GM23338 (cell line): Measurements from ENCODE around the gene ZNG1C. TPM values are rescaled to one million over a fixed set of nuclear protein-coding genes. Genes with fewer than 3 reads are reported as not detected.
"Not testable (repeated sequence)": the region's sequence is repeated elsewhere in the genome, so short reads cannot be mapped to it uniquely, and the experiment has no call there.

Experiments
- ATAC-seq: fragments of 200-7000 bp; cut with Tn5 transposase; 3 replicates; pipeline ENCODE4 v1.9.1; 2020
- DNase-seq: peaks from one replicate; pipeline ENCODE4 v3.0.0-alpha.2; 2015; ENCODE audit warnings: low spot score
- H2AFZ ChIP-seq: fragments of 200-600 bp; sonication (generic); 2 replicates; pipeline ENCODE4 v1.8.0; 2016; ENCODE audit warnings: antibody characterized with exemption, mild to moderate bottlenecking, moderate library complexity
- H3F3A ChIP-seq: fragments of 200-600 bp; sonication (generic); replicated peaks from 2 replicates; pipeline ENCODE4 v1.8.0; 2017; ENCODE audit warnings: antibody characterized with exemption, mixed run types, low read depth
- H3K27ac ChIP-seq: fragments of 200-600 bp; sonication (generic); 2 replicates; pipeline ENCODE4 v1.6.1; 2016; ENCODE audit warnings: low read depth
- H3K27me3 ChIP-seq: fragments of 200-600 bp; sonication (generic); 2 replicates; pipeline ENCODE4 v1.8.0; 2016; ENCODE audit warnings: mild to moderate bottlenecking, mixed run types, moderate library complexity; ENCODE audit not compliant: insufficient read depth
- H3K36me3 ChIP-seq: fragments of 200-600 bp; sonication (generic); 2 replicates; pipeline ENCODE4 v1.8.0; 2016; ENCODE audit warnings: mild to moderate bottlenecking; ENCODE audit not compliant: insufficient read depth
- H3K4me1 ChIP-seq: fragments of 200-600 bp; sonication (generic); 2 replicates; pipeline ENCODE4 v1.8.0; 2016; ENCODE audit warnings: mild to moderate bottlenecking, moderate library complexity; ENCODE audit not compliant: insufficient read depth
- H3K4me2 ChIP-seq: fragments of 200-600 bp; sonication (generic); 2 replicates; pipeline ENCODE4 v1.7.1; 2017; ENCODE audit warnings: mixed run types
- H3K4me3 ChIP-seq: fragments of 200-600 bp; sonication (generic); 2 replicates; pipeline ENCODE4 v1.6.1; 2016; ENCODE audit warnings: mixed run types
- H3K79me2 ChIP-seq: fragments of 200-600 bp; sonication (generic); replicated peaks from 2 replicates; pipeline ENCODE4 v1.8.0; 2017; ENCODE audit warnings: mild to moderate bottlenecking; ENCODE audit not compliant: insufficient read depth
- H3K9me2 ChIP-seq: fragments of 200-600 bp; sonication (generic); 2 replicates; pipeline ENCODE4 v1.8.0; 2017; ENCODE audit not compliant: insufficient read depth
- H4K20me1 ChIP-seq: fragments of 200-600 bp; sonication (generic); replicated peaks from 2 replicates; pipeline ENCODE4 v1.8.0; 2017; ENCODE audit warnings: mild to moderate bottlenecking; ENCODE audit not compliant: insufficient read depth
- H3K27ac Mint-ChIP-seq: 2 replicates; pipeline ENCODE4 v1.8.0; 2020; ENCODE audit warnings: inconsistent platforms, mild to moderate bottlenecking, moderate library complexity, mixed read lengths
- H3K27me3 Mint-ChIP-seq: 3 replicates; pipeline ENCODE4 v1.8.0; 2022; ENCODE audit warnings: low read depth, mild to moderate bottlenecking, moderate library complexity, mixed read lengths, inconsistent platforms; ENCODE audit not compliant: insufficient read depth, poor library complexity
- H3K36me3 Mint-ChIP-seq: 3 replicates; pipeline ENCODE4 v1.8.0; 2021; ENCODE audit warnings: low read depth, mild to moderate bottlenecking, inconsistent platforms, moderate library complexity, mixed read lengths
- H3K4me1 Mint-ChIP-seq: 3 replicates; pipeline ENCODE4 v1.8.0; 2020; ENCODE audit warnings: mild to moderate bottlenecking, inconsistent platforms, mixed read lengths
- H3K4me3 Mint-ChIP-seq: 3 replicates; pipeline ENCODE4 v1.8.0; 2021; ENCODE audit warnings: moderate library complexity, mild to moderate bottlenecking, inconsistent platforms, mixed read lengths
- H3K9me3 Mint-ChIP-seq: 3 replicates; pipeline ENCODE4 v1.8.0; 2020; ENCODE audit warnings: moderate library complexity, mild to moderate bottlenecking, inconsistent platforms, mixed read lengths
- EZH2 ChIP-seq: fragments of 200-600 bp; sonication (generic); IDR thresholded peaks from one replicate; pipeline ENCODE4 v1.8.0; 2017; ENCODE audit warnings: antibody characterized with exemption, mild to moderate bottlenecking, low read depth; ENCODE audit not compliant: unreplicated experiment
- EZH2phosphoT487 ChIP-seq: fragments of 200-600 bp; sonication (generic); IDR thresholded peaks from one replicate; pipeline ENCODE4 v1.8.1; 2018; ENCODE audit warnings: antibody characterized with exemption; ENCODE audit not compliant: unreplicated experiment
- polyA plus RNA-seq: library from polyadenylated mRNA; unstranded; fragments of >200 nt; fragmentation: Nextera tagmentation; extraction: Ambion mirVana; gene quantifications from 2 replicates; pipeline ENCODE4 v1.2.1, GENCODE V29; 2016
- total RNA-seq: library from RNA; depleted of rRNA; stranded (reverse); fragments of >200 nt; shearing (Covaris generic); gene quantifications from 2 replicates; pipeline ENCODE4 v1.2.3, GENCODE V29; 2014

The ZNG1C gene
- total and polyA plus RNA-seq, 2 experiments from 2014 or later, result 23.4 to 49.5 TPM

DNA sequence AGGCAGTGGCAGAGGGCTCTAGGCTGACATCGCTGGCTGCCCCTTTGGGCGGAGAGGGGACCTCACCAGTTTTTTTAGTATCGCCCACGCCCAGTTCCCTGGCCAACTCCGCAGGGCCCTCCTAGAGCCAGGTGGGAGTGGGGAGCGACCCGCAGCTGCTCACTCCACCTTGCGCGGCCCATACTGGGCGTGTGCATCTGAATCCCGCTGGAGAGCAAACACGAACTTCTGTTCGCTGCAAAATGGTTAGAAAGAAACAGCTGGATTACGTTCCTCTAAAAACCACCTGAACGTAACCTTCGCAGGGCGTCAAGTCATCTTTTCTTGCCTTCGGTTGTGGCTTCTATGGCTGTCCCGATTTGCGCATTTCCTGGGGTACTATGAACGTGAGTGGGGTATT lies 62.4 kb downstream of the ZNG1C start:
- not testable (repeated sequence) for H3K9me2 ChIP-seq, H3K4me3 ChIP-seq, H3K4me1 Mint-ChIP-seq, H2AFZ ChIP-seq, H3K4me1 ChIP-seq, H3K27ac ChIP-seq, H3K79me2 ChIP-seq, H3K9me3 Mint-ChIP-seq, ATAC-seq, DNase-seq, H3K4me2 ChIP-seq, H3F3A ChIP-seq, H3K4me3 Mint-ChIP-seq, H3K36me3 ChIP-seq, H3K36me3 Mint-ChIP-seq, H3K27ac Mint-ChIP-seq, H4K20me1 ChIP-seq
- TF ChIP-seq EZH2phosphoT487 (peak; percentile 78), EZH2 (peak; percentile 89)
- peaks cover 43% of the 10 kb centered on the region for H3K27me3 ChIP-seq
- peaks cover 20% of the 10 kb centered on the region for H3K27me3 Mint-ChIP-seq

DNA sequence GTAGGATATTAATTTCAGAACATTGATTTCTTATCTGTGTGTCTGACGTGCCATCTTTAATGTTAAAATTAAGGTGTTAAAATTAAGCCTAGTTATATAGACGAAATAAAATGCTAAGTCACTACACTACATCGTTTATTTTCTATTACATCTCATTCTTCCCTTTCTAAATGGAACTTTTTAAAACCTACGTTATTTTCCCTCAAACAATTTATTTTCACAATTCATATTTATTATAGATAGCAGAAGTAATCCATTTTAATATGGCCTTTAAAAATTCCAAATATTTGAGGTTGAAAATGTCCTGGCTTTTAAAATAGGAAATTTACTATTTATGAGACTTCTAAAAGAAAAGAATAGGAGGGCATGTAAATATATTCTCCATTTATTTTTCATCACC lies 63.0 kb downstream of the ZNG1C start:
- ATAC-seq, H3K9me2 ChIP-seq, H3K4me2 ChIP-seq, H3K36me3 ChIP-seq, H3K79me2 ChIP-seq, H3K4me3 Mint-ChIP-seq, H3K36me3 Mint-ChIP-seq, DNase-seq, H3K4me1 Mint-ChIP-seq, H3K4me3 ChIP-seq, H4K20me1 ChIP-seq, H3K9me3 Mint-ChIP-seq, H2AFZ ChIP-seq, H3F3A ChIP-seq, H3K27ac Mint-ChIP-seq, H3K27ac ChIP-seq, H3K4me1 ChIP-seq: not testable (repeated sequence)
- peaks cover 43% of the 10 kb centered on the region for H3K27me3 ChIP-seq
- peak; percentile 62 for TF ChIP-seq EZH2
- peaks cover 20% of the 10 kb centered on the region for H3K27me3 Mint-ChIP-seq

DNA sequence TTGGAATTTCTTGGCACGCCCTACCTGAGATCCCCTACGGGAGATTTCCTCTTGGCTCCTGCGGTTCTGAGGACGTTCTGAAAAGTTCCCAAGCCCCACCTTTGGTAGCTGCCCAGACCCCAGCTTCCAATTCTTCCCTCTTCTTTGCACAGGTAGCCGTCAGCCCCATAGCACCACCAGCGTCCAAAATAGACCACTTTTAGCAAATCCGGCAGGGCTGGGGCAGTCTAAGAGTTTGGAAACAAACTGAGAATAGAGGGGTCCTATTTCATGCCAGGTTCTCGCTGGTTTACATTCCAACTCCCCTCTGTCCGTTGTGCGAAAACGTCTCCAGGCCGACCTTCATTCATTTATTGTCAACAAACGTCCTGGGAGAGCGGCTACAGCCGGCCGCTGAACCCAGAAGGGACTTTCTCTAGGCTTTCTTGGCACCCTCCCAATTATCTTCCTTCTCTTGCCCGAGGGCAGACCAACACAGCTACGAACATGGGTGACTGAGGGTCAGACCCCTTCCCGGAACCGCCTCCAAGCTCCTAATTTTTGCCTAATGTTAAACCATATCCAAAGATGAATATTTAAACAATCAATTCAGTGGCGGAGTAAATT lies 64.0 kb downstream of the ZNG1C start:
- not testable (repeated sequence) for H4K20me1 ChIP-seq, H3K4me3 ChIP-seq, H3K4me3 Mint-ChIP-seq, H3K4me1 Mint-ChIP-seq, H3K36me3 ChIP-seq, H3F3A ChIP-seq, H3K9me3 Mint-ChIP-seq, H3K36me3 Mint-ChIP-seq, H2AFZ ChIP-seq, H3K4me1 ChIP-seq, DNase-seq, H3K9me2 ChIP-seq, H3K27ac ChIP-seq, ATAC-seq, H3K4me2 ChIP-seq, H3K79me2 ChIP-seq, H3K27ac Mint-ChIP-seq
- H3K27me3 ChIP-seq, result peaks cover 37% of the 10 kb centered on the region
- H3K27me3 Mint-ChIP-seq, result peaks cover 20% of the 10 kb centered on the region
- peak; percentile 76 for TF ChIP-seq EZH2

DNA sequence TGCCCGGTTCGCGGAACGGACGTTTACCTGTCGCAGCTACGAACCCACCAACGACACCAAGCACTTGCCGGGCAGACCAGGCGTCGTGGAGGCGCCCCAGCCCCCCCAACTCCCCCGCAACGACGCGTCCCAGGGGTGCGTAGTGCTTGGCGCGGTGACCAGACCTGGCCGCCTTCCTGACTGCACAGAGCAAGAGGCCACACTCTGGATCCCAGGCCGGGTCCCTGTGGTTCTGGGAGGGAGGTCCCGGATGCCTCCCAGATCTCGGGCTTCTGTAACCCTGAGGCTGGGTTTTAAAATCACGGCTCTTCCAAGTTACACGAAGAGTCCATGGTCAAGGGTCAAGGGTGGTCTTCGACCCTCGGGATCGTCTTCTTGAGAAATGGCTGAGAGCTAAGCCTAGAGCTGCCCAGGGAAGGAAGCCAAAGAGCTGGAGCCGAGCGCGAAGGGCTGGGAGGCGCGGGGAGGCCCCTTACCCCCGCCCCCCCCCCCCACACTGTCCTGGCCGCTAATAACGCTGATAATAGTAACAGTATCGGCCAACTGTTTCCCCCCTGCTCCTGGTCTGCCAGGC lies 64.7 kb downstream of the ZNG1C start:
- not testable (repeated sequence) for H3F3A ChIP-seq, H3K4me3 ChIP-seq, H2AFZ ChIP-seq, H4K20me1 ChIP-seq, H3K79me2 ChIP-seq, H3K36me3 ChIP-seq, H3K9me2 ChIP-seq, H3K27ac Mint-ChIP-seq, H3K4me3 Mint-ChIP-seq, H3K36me3 Mint-ChIP-seq, H3K9me3 Mint-ChIP-seq, H3K27ac ChIP-seq, H3K4me2 ChIP-seq, H3K4me1 Mint-ChIP-seq, H3K4me1 ChIP-seq
- DNase-seq (peak; percentile 1), ATAC-seq (peak; percentile 54)
- H3K27me3 ChIP-seq, result peaks cover 35% of the 10 kb centered on the region
- peaks cover 16% of the 10 kb centered on the region for H3K27me3 Mint-ChIP-seq

DNA sequence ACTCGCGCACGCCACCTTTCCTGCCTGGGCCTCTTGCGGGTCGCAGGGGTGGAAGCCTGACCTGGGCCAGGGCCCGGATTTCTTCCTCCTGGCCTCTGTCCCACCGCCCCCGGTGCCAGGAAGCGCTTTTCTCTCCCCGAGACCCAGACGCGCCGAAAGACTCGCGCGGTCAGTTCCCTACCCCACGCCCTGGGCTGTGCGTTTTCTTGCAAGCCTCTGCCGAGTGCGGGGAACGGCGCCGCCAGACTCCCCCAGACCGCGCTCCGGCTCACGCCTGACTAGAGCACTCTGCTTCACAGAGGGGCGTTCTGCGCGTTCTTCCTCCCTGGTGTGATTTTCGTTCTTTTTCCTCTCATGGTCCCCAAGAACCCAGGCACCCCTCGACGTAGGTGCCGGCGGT lies 65.3 kb downstream of the ZNG1C start:
- not testable (repeated sequence) for H3K4me1 ChIP-seq, H3K4me2 ChIP-seq, H3K27ac Mint-ChIP-seq, H3K36me3 Mint-ChIP-seq, H3K36me3 ChIP-seq, H3F3A ChIP-seq, H3K9me3 Mint-ChIP-seq, H3K4me3 ChIP-seq, H3K9me2 ChIP-seq, H3K4me3 Mint-ChIP-seq, H3K4me1 Mint-ChIP-seq, DNase-seq, H3K79me2 ChIP-seq, H4K20me1 ChIP-seq, H3K27ac ChIP-seq, H2AFZ ChIP-seq
- ATAC-seq, result peak; percentile 69
- peaks cover 15% of the 10 kb centered on the region for H3K27me3 Mint-ChIP-seq
- H3K27me3 ChIP-seq, result peaks cover 39% of the 10 kb centered on the region

DNA sequence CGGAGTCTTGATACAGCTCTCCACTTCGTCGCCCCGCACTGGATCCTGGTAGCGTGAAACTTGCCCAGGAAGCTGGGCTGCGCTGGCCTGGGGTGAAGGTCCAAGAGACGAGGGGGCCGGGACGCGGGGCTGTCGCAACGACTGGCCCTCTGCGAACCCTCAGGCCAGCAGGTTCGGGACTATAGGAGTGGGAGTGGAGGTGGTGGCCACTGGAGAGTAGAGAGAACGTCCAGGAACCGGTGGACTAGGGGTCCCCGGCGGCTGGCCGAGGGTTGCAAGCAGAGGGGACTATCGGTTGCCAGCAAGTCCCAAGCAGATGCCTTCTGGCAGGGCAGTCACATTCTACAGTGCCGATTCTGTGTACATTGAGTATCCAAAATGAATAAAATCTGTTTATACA lies 65.9 kb downstream of the ZNG1C start:
- not testable (repeated sequence) for H3K36me3 ChIP-seq, H3K4me1 ChIP-seq, H3K79me2 ChIP-seq, H3K27ac Mint-ChIP-seq, H3K4me3 Mint-ChIP-seq, H4K20me1 ChIP-seq, H3K27ac ChIP-seq, H2AFZ ChIP-seq, H3K4me3 ChIP-seq, DNase-seq, H3K9me3 Mint-ChIP-seq, H3K4me2 ChIP-seq, H3K9me2 ChIP-seq, H3K4me1 Mint-ChIP-seq, H3K36me3 Mint-ChIP-seq, H3F3A ChIP-seq
- H3K27me3 Mint-ChIP-seq, result peaks cover 15% of the 10 kb centered on the region
- ATAC-seq, result peak; percentile 42
- peaks cover 39% of the 10 kb centered on the region for H3K27me3 ChIP-seq
